Breast epithelium (tissue), 3 donors: ENCODE data around the gene ACE2.

Source experiments
- POLR2AphosphoS5 ChIP-seq, 3 donors: sonication (generic); formaldehyde crosslinking; IDR thresholded peaks; one replicate each; pipeline ENCODE4 v1.6.1; 2017; ENCODE audit warnings: antibody characterized with exemption in 3 of 3
- TF ChIP-seq, protein P1 (sequence below), 3 donors: fragments of 450-650 bp; IDR thresholded peaks; one replicate each; pipeline ENCODE4 v1.5.1; 2016 to 2017; ENCODE audit warnings: antibody characterized with exemption in 3 of 3, mild to moderate bottlenecking in 3 of 3, moderate library complexity in 3 of 3

DNA sequence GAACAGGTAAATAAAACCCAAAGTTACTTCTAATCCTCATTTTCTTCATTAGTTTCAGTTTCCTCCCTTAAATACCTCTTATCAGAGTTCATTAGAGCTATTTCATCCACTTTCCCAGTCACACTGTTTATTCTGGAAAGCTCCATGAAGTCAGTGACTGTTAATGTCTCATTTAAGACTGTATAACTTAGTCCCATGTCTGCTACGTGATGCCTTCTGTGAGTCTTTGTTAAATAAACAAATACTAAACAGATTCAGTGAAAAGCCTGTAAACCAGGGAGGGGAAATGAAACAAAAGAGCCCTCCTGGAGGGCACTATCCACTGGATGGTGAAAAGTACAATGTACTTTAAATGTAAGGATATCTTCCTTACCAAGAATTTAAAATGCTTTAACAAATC lies 24.7 kb downstream of the ACE2 start:
- TF ChIP-seq, protein P1, sequence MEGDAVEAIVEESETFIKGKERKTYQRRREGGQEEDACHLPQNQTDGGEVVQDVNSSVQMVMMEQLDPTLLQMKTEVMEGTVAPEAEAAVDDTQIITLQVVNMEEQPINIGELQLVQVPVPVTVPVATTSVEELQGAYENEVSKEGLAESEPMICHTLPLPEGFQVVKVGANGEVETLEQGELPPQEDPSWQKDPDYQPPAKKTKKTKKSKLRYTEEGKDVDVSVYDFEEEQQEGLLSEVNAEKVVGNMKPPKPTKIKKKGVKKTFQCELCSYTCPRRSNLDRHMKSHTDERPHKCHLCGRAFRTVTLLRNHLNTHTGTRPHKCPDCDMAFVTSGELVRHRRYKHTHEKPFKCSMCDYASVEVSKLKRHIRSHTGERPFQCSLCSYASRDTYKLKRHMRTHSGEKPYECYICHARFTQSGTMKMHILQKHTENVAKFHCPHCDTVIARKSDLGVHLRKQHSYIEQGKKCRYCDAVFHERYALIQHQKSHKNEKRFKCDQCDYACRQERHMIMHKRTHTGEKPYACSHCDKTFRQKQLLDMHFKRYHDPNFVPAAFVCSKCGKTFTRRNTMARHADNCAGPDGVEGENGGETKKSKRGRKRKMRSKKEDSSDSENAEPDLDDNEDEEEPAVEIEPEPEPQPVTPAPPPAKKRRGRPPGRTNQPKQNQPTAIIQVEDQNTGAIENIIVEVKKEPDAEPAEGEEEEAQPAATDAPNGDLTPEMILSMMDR (IDR thresholded peaks at IDR 0.05) = no peak
- TF ChIP-seq POLR2AphosphoS5 (IDR thresholded peaks at IDR 0.05) = no peak
